ENCODE results near the gene TRIO.

DNA sequence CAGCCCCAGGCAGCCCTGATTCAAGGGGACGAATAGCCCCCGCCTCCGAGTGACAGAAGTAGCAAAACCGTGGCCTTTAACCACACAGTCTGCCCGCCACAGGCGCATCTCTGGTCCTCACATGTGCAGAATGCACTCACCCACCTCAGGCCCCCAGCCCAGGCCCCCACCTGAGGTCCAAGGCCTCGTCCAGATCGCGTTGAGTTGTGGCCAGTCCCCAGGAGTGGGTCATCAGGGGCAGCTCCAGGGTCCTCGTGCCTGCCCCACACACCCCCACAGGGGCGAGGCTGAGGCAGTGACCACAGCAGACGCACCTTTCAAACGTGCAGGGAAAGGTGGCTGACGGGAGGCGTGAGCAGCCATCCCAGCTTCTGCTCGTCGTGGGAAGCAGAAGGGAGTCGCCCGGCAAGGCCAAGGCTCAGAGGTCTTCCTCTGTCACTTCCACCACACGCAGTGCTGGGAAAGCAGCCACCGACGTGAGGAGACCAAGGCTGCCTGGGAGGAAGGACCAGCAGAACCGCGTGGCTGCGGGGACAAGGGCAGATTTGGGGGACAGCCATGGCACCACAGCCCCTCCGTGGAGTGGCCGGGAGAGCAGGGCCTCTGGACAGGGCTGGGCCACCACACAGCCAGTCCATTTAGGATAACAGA lies 360.7 kb downstream of the TRIO start:
- no peak for TF ChIP-seq ESRRG (CRISPR knock-in tag; IDR thresholded peaks at IDR 0.05)
- TF ChIP-seq, protein P1, sequence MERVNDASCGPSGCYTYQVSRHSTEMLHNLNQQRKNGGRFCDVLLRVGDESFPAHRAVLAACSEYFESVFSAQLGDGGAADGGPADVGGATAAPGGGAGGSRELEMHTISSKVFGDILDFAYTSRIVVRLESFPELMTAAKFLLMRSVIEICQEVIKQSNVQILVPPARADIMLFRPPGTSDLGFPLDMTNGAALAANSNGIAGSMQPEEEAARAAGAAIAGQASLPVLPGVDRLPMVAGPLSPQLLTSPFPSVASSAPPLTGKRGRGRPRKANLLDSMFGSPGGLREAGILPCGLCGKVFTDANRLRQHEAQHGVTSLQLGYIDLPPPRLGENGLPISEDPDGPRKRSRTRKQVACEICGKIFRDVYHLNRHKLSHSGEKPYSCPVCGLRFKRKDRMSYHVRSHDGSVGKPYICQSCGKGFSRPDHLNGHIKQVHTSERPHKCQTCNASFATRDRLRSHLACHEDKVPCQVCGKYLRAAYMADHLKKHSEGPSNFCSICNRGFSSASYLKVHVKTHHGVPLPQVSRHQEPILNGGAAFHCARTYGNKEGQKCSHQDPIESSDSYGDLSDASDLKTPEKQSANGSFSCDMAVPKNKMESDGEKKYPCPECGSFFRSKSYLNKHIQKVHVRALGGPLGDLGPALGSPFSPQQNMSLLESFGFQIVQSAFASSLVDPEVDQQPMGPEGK (CRISPR knock-in tag; IDR thresholded peaks at IDR 0.05; ENCODE audit: borderline replicate concordance), result no peak
- no peak for TF ChIP-seq PPARA (CRISPR knock-in tag; IDR thresholded peaks at IDR 0.05; ENCODE audit: borderline replicate concordance)
- TF ChIP-seq BACH2 (CRISPR knock-in tag; IDR thresholded peaks at IDR 0.05; ENCODE audit: borderline replicate concordance), result no peak
- no peak for TF ChIP-seq TCF4 (CRISPR knock-in tag; IDR thresholded peaks at IDR 0.05; ENCODE audit: borderline replicate concordance)
- no peak for TF ChIP-seq ZFP30 (CRISPR knock-in tag; IDR thresholded peaks at IDR 0.05)
- TF ChIP-seq, protein P2, sequence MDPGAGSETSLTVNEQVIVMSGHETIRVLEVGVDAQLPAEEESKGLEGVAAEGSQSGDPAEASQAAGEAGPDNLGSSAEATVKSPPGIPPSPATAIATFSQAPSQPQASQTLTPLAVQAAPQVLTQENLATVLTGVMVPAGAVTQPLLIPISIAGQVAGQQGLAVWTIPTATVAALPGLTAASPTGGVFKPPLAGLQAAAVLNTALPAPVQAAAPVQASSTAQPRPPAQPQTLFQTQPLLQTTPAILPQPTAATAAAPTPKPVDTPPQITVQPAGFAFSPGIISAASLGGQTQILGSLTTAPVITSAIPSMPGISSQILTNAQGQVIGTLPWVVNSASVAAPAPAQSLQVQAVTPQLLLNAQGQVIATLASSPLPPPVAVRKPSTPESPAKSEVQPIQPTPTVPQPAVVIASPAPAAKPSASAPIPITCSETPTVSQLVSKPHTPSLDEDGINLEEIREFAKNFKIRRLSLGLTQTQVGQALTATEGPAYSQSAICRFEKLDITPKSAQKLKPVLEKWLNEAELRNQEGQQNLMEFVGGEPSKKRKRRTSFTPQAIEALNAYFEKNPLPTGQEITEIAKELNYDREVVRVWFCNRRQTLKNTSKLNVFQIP (CRISPR knock-in tag; IDR thresholded peaks at IDR 0.05; ENCODE audit: borderline replicate concordance, low read depth), result no peak
- TF ChIP-seq ZFP3 (CRISPR knock-in tag; IDR thresholded peaks at IDR 0.05), result no peak
